Activated CD8-positive, alpha-beta T cell treated with anti-CD3 and anti-CD28 coated beads, Interleukin-2, amount 10 ng/mL, durations not matched to agents 7 days and 5 days (primary cell): ENCODE measurements around the gene TOB1. TPM values are rescaled to one million over a fixed set of nuclear protein-coding genes. Genes with fewer than 3 reads are reported as not detected.

ENCODE experiments used
- total RNA-seq, 2 experiments: library from RNA; stranded (reverse); gene quantifications; one replicate each; pipeline ENCODE4 v1.2.3, GENCODE V29; 2021

Gene TOB1
- total RNA-seq, 2 experiments from 2014 or later, result 44.5 to 47.6 TPM

Other genes with a start within 250 kb of the TOB1 start
- not detected for gene ABCC3, start 231.5 kb downstream of the TOB1 start, total RNA-seq
- gene ANKRD40, start 158.4 kb downstream of the TOB1 start, total RNA-seq, result 10 to 100 TPM; 28.9 to 31.2 TPM
- 100 to 1,000 TPM; 112 to 116 TPM for gene LUC7L3, start 146.8 kb downstream of the TOB1 start, total RNA-seq
- gene ANKRD40CL, start 98.8 kb downstream of the TOB1 start, total RNA-seq, result not detected
- not detected for gene WFIKKN2, start 30.8 kb downstream of the TOB1 start, total RNA-seq